IPS DF 6.9 (cell line): ENCODE data around the gene ABCD4.
"Not testable (repeated sequence)": the region's sequence is repeated elsewhere in the genome, so short reads cannot be mapped to it uniquely, and the experiment has no call there.

ENCODE experiments used
- DNase-seq: peaks from one replicate; pipeline ENCODE4 v3.0.0-alpha.2; 2013; ENCODE audit warnings: low read depth, low spot score
- H3K27ac ChIP-seq: one replicate; pipeline ENCODE4 v1.5.1; 2013; ENCODE audit warnings: low read length, control low read depth
- H3K27me3 ChIP-seq: 2 replicates; pipeline ENCODE4 v1.6.1; 2013; ENCODE audit warnings: mild to moderate bottlenecking, low read length; ENCODE audit not compliant: control insufficient read depth, insufficient read depth
- H3K36me3 ChIP-seq: 2 replicates; pipeline ENCODE4 v1.6.1; 2013; ENCODE audit warnings: low read length; ENCODE audit not compliant: control insufficient read depth, insufficient read depth
- H3K4me1 ChIP-seq: 2 replicates; pipeline ENCODE4 v1.6.1; 2013; ENCODE audit warnings: low read length; ENCODE audit not compliant: control insufficient read depth, insufficient read depth
- H3K4me3 ChIP-seq: 2 replicates; pipeline ENCODE4 v1.5.1; 2013; ENCODE audit warnings: mild to moderate bottlenecking, low read length
- H3K9me3 ChIP-seq: 2 replicates; pipeline ENCODE4 v1.6.1; 2013; ENCODE audit warnings: low read length, inconsistent platforms; ENCODE audit not compliant: control insufficient read depth, insufficient read depth
- WGBS: extraction: QIAGEN DNeasy Blood & Tissue Kit; methylation state at CpG from one replicate; pipeline ENCODE4 v1.1.7; 2013; ENCODE audit warnings: mixed read lengths, missing lambda C conversion rate; ENCODE audit not compliant: insufficient read length, insufficient coverage; 5-methylcytosine and 5-hydroxymethylcytosine counted together

ABCD4 gene

DNA sequence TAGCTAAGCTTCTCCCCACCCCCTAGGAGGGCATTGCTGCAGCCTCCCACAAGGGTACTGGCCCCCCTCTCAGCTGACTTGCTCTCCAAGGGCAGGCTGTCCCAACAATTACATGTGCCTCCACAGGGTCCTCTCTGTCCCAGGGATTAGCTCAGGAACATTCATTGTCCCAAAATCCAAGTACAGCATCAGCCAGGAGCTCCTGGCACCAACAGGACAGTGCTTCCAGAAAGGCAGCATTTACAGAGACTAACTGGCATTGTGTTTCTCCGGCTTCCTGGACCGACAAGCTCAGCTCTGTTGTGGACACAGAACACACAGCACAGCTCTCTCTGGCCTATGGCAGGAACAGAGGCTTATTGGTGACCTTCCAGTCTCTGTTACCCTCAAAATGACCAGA lies 21.7 kb downstream of the ABCD4 start:
- H3K4me3 ChIP-seq, result no peak overlapping the region
- no peaks in the 10 kb centered on the region for H3K27me3 ChIP-seq
- peaks cover 3% of the 10 kb centered on the region; the same call in 1 of the 2 replicates for H3K36me3 ChIP-seq
- DNase-seq, result no peak
- H3K4me1 ChIP-seq, result no peaks in the 10 kb centered on the region
- H3K27ac ChIP-seq, result no peak overlapping the region
- no peaks in the 10 kb centered on the region for H3K9me3 ChIP-seq
- no CpG with 5 or more reads among the region's 2 CpGs for WGBS

DNA sequence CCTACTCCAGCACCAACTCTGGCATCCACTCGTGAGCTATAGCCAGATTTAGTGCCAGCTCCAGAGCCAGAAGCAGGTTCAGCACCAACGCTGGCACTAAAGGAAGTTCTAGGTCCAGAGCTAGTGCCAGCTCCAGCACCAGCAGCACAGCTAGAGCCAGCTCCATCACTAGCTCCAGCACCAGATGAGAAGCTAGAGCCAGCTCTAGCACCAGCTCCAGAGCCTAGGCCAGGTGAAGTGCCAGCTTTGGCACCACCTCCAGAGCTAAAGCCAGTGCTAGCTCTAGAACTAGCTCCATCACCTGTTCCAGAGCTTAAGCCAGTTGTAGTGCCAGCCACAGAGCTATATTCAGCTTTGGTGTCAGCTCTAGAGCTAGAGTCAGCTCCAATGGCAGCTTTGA lies 24.7 kb downstream of the ABCD4 start:
- no peaks in the 10 kb centered on the region for H3K9me3 ChIP-seq
- no peaks in the 10 kb centered on the region for H3K27me3 ChIP-seq
- no CpG with 5 or more reads among the region's 2 CpGs for WGBS
- H3K27ac ChIP-seq, result no peak overlapping the region
- no peaks in the 10 kb centered on the region for H3K36me3 ChIP-seq
- no peak overlapping the region for H3K4me3 ChIP-seq
- DNase-seq, result no peak
- no peaks in the 10 kb centered on the region for H3K4me1 ChIP-seq

DNA sequence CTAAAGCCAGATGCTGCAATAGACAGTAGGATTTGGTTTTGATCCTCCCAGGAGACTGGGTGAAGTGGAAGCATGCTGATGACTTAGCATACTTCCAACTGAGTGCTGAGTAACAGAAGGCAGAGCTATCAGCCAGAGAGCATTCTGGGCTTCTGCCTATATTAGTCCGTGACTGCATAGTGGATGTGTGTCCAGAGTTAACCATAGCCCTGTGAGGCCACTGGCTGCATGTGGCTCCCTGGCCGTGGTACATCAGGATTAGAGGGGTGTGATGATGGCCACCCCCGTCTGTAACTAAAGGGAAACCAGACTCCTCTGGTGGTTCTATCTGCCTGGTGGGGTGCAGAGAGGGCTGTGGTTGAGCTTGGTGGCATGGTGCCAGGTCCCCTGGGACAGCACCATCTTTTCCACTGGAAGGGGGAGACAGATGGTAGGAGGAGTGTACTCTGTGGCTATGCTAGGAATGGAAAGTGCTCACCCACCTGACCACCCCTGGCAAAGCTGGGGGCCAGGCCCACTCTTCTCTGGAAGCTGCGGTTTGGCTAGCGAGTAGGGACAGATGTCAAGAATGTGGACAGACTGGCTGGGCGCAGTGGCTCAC lies 27.4 kb downstream of the ABCD4 start:
- Histone ChIP-seq H3K4me3 (no peak overlapping the region), H3K36me3 (no peaks in the 10 kb centered on the region), H3K9me3 (no peaks in the 10 kb centered on the region), H3K4me1 (no peaks in the 10 kb centered on the region), H3K27ac (no peak overlapping the region), H3K27me3 (no peaks in the 10 kb centered on the region)
- no CpG with 5 or more reads among the region's 6 CpGs for WGBS
- DNase-seq, result no peak

DNA sequence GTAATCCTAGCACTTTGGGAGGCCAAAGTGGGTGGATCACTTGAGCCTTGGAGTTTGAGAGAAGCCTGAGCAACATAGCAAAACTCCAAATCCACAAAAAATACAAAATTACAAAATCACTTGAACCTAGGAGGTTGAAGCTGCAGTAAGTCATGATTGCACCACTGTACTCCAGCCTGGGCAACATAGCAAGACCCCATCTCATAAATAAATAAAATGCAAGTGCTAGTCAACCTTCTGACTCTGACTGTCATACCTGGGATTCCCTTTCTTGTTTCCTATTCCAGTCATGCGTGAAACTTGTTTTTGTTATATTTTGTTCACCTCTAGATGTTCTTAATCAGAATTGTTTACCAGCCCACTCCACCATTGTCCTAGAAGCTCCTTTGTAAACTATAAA lies 31.4 kb downstream of the ABCD4 start:
- Histone ChIP-seq H3K36me3 (no peaks in the 10 kb centered on the region), H3K9me3 (no peaks in the 10 kb centered on the region), H3K4me1 (0 out of 2 replicates have a peak, but pooled peaks cover 2% of the 10 kb centered on the region), H3K27me3 (no peaks in the 10 kb centered on the region), H3K27ac (no peak overlapping the region), H3K4me3 (no peak overlapping the region)
- DNase-seq, result no peak
- WGBS, result no CpG with 5 or more reads among the region's 1 CpG

DNA sequence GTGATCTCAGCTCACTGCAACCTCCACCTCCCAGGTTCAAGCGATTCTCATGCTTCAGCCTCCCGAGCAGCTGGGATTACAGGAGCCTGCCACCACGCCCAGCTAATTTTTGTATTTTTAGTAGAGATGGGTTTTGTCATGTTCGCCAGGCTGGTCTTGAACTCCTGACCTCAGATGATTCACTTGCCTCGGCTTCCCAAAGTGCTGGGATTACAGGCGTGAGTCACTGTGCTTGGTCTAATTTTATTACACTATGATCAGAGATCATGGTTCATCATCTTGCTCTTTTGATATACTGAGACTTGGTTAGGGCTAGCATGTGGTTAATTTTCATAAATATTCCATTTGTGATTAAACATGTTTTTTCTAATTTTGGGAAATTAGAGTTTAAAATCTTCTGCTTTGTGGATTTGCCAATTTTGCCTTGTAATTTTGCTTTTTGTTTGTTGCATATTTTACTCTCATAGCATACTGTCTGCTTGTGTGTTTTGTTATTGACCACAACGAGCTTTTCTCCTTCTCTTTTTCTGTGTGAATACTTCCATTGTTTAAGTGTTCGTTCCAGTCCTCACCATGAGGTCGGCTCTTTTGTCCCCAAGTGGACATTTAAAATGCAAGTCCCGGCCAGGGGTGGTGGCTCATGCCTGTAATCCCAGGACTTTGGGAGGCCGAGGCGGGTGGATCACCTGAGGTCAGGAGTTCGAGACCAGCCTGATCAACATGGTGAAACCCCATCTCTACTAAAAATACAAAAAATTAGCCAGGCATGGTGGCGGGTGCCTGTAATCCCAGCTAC lies 32.2 kb downstream of the ABCD4 start:
- not testable (repeated sequence) for H3K27me3 ChIP-seq, H3K4me3 ChIP-seq, H3K9me3 ChIP-seq, H3K27ac ChIP-seq, H3K36me3 ChIP-seq, H3K4me1 ChIP-seq, DNase-seq
- no CpG with 5 or more reads among the region's 14 CpGs for WGBS

DNA sequence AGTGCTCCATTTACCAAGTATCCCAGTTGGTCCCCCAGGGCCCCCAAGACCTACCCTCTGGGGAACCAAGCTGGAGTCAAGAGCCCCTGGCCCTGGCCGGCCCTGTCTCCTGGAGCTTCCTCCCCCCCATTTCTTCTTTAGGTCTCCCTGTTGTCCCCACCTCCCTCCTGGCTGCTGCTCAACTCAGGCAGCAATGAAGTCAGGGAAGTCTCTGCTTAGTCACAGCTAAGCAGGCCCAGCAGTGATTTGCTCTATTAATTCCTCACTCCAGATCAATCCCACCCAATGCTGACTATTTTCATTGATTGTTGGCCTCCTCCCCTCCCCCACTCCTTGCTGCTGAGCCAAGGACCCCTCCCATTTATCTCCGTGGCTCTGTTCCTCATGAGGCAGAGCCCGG lies 35.1 kb downstream of the ABCD4 start:
- H3K9me3 ChIP-seq, result no peaks in the 10 kb centered on the region
- no CpG with 5 or more reads among the region's 3 CpGs for WGBS
- H3K36me3 ChIP-seq, result no peaks in the 10 kb centered on the region
- H3K4me1 ChIP-seq, result 0 out of 2 replicates have a peak, but pooled peaks cover 2% of the 10 kb centered on the region
- no peak overlapping the region for H3K27ac ChIP-seq
- no peak overlapping the region for H3K4me3 ChIP-seq
- H3K27me3 ChIP-seq, result no peaks in the 10 kb centered on the region
- DNase-seq, result no peak

DNA sequence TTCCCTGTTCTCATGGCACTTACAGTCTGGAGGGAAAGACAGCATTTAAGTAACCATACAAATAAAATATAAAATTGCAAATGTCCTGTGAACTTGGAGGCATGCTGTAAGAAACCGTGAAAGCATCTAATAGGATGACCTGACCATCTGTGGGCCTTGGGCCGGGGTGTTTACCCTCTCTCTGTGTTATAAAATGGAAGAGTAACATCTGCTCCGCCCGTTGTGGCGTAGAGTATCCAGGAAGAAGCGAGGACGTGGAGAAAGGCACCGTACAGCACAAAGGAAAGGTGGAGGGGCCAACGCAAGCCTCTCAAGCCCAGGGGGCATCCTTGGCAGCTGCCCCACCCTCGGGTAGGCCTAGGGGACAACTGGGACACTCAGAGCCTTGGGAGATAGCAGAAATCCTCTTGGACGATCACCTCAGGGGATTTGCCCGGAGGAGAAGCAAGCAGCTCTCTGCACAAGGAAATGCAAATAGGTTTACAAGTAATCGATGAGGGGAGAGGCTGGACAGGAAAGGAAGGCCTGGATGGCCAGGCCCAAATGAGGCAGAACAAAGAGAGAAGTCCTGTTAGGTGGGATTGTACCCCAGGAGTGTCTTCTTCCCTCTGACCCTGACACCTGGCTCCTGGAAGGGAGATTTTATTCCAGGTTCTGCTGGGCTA lies 37.3 kb downstream of the ABCD4 start:
- Histone ChIP-seq H3K9me3 (no peaks in the 10 kb centered on the region), H3K36me3 (no peaks in the 10 kb centered on the region), H3K4me1 (0 out of 2 replicates have a peak, but pooled peaks cover 2% of the 10 kb centered on the region), H3K27ac (no peak overlapping the region), H3K27me3 (no peaks in the 10 kb centered on the region), H3K4me3 (no peak overlapping the region)
- WGBS, result no CpG with 5 or more reads among the region's 13 CpGs
- no peak for DNase-seq

DNA sequence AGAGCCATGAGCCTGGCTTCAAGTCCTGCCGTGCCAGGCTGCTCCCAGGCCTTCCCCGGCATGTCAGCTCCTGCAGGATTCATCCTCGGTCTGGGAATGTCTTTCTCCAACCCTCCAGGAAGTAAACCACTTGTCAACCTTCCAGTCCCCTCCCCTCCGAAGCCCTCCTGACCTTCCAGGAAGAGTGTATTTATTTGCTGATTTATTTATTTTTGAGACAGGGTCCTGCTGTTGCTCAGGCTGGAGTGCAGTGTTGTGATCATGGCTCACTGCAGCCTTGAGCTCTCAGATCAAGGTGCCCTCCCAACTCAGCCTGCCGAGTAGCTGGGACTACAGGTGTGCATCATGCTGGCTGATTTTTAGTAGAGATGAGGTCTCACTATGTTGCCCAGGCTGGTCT lies 38.8 kb downstream of the ABCD4 start:
- DNase-seq, result no peak
- WGBS, result no CpG with 5 or more reads among the region's 5 CpGs

DNA sequence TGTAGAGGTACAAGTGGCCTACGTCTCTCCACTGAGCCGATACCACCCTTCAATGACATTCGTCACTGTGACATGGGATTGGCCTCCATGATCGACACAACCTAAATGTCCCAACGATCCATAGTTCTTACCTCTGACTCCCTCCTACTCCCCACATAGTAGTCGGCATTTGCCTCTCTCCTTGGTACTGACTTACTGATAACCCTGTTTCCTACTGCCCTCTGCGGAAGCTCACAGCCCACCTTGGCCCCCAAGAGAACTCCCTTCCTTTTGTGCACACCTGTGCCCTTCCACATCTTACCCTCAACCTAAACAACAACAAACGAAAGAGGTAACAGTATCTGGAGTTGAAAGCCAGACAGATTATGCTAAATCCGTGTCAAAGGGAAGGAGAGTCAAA lies 39.6 kb downstream of the ABCD4 start:
- DNase-seq, result no peak
- H3K9me3 ChIP-seq, result no peaks in the 10 kb centered on the region
- no peaks in the 10 kb centered on the region for H3K36me3 ChIP-seq
- H3K27ac ChIP-seq, result no peak overlapping the region
- H3K4me3 ChIP-seq, result no peak overlapping the region
- 0 out of 2 replicates have a peak, but pooled peaks cover 2% of the 10 kb centered on the region for H3K4me1 ChIP-seq
- WGBS, result no CpG with 5 or more reads among the region's 9 CpGs
- peaks cover 3% of the 10 kb centered on the region; the same call in 1 of the 2 replicates for H3K27me3 ChIP-seq

More for the DNA sequence above, 38.8 kb downstream of the ABCD4 start:
- Histone ChIP-seq H3K36me3 (no peaks in the 10 kb centered on the region), H3K27ac (no peak overlapping the region), H3K4me1 (0 out of 2 replicates have a peak, but pooled peaks cover 2% of the 10 kb centered on the region), H3K4me3 (no peak overlapping the region), H3K9me3 (no peaks in the 10 kb centered on the region), H3K27me3 (peaks cover 1% of the 10 kb centered on the region; the same call in 1 of the 2 replicates)

DNA sequence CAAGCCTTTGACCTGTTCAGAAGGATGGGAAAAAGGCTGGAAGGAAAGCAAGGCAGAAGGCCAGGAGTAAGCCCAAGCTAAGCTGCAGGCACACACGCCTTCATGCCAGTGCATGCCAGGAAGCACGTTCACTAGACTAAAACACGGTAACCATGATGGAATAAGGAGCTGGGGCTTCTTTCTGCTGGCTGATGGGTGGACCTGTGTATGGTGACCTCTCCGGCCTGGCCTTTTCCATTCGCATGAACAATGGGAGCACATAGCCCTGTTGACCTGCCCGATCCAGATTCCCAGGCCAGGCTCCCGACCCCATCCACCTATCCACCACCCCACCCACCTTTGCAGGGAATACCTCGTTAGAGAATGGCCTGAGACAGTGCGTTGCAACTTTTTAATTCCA lies 40.7 kb downstream of the ABCD4 start:
- Histone ChIP-seq H3K27me3 (peaks cover 3% of the 10 kb centered on the region; the same call in 1 of the 2 replicates), H3K36me3 (no peaks in the 10 kb centered on the region), H3K4me1 (no peaks in the 10 kb centered on the region), H3K4me3 (no peak overlapping the region), H3K9me3 (no peaks in the 10 kb centered on the region), H3K27ac (no peak overlapping the region)
- DNase-seq, result no peak
- no CpG with 5 or more reads among the region's 9 CpGs for WGBS
